HG03432 (cell line): ENCODE results near the gene F10.
"Not testable (repeated sequence)": the region's sequence is repeated elsewhere in the genome, so short reads cannot be mapped to it uniquely, and the experiment has no call there.

Experiments
- ATAC-seq: cut with Tn5 transposase; IDR thresholded peaks from one replicate; pipeline ENCODE4 v1.9.1; 2021; ENCODE audit warnings: mild to moderate bottlenecking, moderate library complexity; ENCODE audit not compliant: unreplicated experiment

F10 gene

DNA sequence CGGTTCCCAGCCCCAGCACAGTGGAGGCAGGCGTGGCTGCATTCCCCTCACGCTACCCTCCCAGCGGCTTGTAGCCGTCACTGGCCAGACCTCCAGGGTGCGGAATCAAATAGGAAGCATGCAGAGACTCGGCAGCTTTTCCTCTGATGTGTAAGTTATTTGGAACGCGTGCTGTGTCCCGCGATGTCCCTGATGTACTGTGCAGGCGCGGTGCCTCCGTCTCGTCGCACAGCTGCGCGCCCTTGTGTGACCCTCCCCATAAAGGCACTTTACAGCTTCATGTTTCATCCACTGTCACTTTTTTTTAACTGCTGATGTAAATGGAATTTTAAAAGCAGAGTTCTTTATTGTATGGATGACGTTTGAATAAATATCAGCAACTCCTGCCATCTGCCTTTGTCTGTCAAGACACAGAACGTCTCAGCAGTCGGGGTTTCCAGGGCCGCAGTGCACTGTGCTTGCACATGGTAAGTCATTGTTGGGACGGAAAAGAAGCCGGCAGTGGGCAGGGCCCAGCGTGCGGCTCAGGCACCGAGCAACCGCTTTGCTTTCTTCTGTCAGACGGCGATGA is 24.4 kb upstream of the F10 start:
- ATAC-seq: no peak

DNA sequence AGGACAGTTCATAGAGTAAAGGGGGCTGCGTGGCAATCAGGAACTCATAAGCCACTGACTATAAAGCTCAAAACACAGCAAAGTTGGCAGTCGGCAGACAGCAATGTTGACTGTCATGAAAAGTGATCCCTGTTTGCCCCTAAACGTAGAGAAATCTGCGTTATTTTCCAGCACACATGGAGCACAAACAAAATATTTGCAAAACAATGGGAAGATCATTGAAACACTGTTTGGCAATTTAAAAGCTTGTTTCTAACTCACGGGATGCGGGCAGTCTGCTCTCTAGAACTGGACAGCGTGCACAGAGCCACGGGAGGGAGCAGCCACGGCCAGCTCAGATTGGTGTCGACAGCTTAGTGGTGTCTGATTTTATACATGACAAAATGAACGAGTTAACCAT is 23.5 kb upstream of the F10 start:
- no peak for ATAC-seq

DNA sequence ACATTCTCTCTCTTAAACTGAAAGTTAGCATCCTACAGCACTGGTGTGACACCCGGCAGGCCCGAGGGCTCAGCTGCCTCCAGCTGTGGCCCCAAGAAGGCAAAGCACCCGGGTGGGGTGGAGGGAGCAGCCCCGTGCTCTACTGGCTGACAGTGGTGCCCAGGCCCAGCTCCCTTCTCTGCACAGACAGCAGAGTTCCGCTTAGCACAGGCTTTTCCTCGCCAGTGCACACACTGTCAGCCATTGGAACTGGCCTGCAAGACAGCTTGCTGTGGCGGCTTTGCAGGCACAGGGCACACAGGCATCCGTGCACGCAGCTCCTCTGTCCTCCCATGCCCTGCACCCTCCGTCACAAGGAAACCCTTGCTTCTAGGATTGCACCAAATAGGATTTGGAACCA is 20.3 kb upstream of the F10 start:
- ATAC-seq: not testable (repeated sequence)

DNA sequence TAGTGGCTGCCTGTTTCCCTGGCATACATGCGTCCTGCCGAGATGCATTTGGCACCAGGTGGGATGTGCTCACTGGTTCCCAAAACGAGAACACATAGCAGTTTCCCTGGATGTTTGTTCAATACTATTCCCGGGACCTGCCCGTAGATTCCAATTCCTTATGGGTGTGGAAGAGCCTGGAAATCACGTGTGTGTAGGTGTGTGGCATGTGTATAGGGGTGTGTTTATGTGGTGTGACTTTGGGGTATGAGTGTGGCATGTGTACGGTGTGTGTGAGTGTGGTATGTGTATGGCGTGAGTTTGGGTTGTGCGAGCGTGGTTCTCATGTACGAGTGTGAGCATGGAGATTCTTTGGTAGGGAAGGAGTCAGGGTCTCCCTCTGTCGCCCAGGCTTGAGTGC is 19.9 kb upstream of the F10 start:
- no peak for ATAC-seq

DNA sequence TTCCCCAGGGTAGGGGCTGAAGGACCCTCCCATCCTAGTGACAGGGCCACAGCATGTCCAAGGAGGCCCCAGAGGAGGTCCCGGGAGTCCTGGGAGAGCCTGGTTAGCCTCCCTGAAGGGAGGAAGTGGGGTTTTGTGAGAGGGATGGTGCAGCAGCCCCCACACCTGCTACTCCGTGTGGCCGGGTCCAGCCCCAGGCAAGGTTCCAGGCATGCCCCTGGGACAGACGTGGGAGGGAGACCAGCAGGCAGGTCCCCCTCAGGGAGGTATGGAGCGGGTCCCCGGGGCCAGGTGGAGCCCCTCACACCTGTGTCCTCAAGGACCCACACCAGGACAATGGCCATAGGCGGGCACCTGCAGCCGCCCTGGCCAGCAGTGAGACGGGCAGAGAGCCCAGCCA is 19.0 kb upstream of the F10 start:
- no peak for ATAC-seq

DNA sequence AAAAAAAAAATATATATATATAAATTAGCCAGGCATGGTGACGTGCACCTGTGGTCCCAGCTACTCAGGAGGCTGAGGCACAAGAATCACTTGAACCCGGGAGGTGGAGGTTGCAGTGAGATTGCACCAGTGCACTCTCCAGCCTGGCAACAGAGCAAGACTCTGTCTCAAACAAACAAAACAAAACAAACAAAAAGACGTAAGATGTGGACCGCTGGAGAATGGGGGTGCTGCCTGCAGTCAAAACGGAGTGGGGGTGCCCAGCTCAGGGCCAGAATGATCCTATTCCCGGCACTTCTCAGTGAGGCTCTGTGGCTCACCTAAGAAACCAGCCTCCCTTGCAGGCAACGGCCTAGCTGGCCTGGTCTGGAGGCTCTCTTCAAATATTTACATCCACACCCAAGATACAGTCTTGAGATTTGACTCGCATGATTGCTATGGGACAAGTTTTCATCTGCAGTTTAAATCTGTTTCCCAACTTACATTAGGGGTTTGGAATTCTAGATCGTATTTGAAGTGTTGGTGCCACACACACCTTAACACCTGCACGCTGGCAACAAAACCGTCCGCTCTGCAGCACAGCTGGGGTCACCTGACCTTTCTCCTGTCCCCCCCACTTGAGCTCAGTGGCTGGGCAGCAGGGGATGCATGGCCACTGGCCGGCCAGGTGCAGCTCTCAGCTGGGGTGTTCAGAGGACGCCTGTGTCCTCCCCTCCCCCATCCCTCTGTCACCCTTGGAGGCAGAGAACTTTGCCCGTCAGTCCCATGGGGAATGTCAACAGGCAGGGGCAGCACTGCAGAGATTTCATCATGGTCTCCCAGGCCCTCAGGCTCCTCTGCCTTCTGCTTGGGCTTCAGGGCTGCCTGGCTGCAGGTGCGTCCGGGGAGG is 17.3 kb upstream of the F10 start, which contains the start of gene F7:
Gene F7, plus strand, starts transcription at position 760 of the 889 bp plus-strand sequence. Its CDS starts 51 bp downstream, at position 811.
- ATAC-seq: no peak

DNA sequence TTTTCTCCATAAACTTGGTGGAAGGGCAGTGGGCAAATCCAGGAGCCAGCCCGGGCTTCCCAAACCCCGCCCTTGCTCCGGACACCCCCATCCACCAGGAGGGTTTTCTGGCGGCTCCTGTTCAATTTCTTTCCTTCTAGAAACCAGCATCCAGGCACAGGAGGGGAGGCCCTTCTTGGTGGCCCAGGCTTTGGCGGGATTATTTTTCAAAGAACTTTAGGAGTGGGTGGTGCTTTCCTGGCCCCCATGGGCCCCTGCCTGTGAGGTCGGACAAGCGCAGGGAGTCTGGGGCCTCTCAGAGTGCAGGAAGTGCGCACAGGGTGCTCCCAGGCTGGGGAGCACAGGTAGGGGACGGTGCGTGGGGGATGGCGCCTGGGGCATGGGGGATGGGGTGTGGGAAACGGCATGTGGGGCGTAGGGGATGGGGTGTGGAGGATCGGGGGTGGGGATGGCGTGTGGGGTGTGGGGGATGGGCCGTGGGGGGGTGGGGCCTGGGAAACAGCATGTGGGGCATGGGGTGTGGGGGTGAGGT is 16.6 kb upstream of the F10 start:
- ATAC-seq: no peak

DNA sequence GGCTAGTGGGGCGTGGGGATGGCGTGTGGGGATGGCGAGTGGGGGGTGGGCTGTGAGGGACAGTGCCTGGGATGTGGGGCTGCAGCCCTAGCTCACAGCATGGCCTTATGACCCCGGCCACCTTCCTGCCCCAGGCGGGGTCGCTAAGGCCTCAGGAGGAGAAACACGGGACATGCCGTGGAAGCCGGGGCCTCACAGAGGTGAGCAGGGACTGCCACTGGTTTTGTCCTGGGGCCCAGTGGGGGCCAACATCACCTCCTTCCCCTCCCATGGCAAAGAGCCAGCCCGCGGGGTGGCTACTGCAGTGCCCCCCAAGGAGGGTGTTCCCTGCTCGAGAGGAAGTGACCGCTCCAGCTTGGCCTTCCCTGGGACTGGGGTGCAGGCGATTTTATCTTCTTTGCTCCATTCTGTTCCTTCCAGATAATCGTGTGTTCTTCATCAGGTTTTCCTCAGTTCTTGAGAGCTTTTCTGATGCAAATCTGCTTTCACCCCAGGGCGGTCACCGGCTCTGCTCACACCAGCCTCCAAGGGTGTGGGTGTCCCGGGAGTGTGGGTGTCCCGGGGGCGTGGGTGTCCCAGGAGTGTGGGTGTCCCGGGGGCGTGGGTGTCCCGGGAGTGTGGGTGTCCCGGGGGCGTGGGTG is 15.8 kb upstream of the F10 start:
- no peak for ATAC-seq

DNA sequence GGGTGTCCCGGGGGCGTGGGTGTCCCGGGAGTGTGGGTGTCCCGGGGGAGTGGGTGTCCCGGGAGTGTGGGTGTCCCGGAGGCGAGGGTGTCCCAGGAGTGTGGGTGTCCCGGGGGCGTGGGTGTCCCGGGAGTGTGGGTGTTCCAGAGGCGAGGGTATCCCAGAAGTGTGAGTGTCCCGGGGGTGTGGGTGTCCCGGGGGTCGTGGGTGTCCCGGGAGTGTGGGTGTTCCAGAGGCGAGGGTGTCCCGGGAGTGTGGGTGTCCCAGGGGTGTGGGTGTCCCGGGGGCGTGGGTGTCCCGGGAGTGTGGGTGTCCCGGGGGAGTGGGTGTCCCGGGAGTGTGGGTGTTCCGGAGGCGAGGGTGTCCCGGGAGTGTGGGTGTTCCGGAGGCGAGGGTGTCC is 14.1 kb upstream of the F10 start:
- not testable (repeated sequence) for ATAC-seq

DNA sequence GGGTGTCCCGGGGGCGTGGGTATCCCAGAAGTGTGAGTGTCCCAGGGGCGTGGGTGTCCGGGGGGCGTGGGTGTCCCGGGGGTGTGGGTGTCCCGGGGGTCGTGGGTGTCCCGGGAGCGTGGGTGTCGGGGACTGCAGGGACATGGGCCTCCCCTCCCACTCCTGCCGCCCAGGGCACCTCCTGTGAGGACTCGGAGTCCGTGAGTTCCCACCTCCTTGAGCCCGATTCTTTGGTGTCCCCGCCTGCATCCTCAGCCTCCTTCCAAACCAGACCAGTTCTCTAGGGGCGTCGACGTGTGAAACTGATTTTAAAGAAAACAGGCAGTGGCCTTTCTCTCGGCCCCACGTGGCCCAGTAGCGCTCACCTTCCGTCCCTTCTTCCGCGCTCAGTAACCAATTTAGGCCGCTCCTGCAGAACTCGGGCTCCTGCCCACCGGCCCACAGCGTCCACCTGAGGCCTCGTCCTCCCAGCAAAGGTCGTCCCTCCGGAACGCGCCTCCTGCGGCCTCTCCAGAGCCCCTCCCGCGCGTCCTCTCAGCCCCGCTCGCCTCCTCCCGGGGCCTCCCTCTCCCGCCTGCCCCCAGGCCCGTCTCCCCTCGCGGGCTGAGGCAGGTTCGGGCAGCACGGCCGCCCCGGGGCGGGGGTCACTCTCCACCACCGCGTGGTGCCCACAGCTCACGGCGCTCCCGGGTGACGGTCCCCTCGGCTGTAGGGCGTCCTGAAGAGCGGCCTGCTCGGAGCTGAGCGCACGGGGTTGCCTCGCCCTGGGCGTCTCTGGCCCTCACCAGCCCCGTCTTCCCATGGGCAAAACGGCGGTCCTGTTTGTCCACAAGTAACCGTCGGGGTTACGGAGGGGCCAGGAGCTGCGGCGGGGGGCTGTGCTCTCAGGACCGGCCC is 13.2 kb upstream of the F10 start:
- ATAC-seq: no peak

DNA sequence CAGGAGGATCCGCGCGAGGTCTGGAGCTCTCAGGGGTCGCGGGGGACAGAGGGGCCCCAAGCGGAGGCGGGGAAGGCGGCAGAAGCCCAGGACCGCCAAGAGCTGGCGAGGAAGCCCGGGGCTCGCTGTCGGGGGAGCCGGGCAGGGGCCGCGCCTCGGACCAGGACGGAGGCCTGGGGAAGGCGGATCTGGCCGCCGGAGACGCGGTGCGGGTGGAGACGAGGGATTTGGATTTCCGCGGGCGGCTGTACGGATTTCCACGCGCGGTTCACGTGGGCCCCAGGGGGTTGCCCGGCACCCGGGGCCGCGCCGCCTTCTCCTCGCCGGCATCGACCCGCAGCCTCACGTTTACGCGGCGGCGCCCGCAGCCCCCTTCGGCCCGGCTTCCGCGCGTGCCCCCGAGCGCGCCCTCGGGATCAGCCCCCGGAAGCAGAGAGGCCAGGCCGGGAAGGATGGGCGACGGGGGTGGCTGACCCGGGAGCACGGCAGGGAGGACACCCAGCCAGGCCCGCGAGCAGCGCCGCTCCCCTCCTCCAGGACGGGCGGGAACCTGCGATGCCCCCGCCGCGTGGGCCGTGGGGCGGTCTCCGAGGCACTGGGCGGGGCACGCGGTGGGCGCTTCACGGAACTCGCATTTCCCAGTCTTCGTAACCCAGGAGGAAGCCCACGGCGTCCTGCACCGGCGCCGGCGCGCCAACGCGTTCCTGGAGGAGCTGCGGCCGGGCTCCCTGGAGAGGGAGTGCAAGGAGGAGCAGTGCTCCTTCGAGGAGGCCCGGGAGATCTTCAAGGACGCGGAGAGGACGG is 12.3 kb upstream of the F10 start:
- no peak for ATAC-seq

DNA sequence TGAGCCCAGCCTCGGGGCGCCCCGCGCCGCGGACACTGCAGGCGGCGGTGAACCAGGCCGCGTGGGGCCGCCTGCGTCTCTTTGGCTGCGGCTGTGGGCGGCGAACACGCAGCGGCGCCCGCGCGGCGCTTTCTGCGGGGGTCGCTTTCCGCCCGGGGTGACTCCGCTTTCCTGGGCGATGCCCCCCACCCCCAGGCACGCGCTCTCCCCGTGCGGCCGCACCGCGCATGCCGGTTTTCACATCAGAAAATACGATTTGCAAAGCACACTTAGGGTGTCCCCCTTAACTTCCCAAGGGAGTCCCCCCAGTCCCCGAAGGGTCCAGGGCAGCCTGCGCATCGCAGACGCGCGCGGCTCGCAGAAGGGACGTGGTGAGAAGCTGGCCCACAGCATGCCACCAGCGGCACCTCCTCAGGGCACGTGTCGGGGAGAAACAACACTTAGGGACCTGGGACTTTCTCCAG is 11.7 kb upstream of the F10 start:
- no peak for ATAC-seq

DNA sequence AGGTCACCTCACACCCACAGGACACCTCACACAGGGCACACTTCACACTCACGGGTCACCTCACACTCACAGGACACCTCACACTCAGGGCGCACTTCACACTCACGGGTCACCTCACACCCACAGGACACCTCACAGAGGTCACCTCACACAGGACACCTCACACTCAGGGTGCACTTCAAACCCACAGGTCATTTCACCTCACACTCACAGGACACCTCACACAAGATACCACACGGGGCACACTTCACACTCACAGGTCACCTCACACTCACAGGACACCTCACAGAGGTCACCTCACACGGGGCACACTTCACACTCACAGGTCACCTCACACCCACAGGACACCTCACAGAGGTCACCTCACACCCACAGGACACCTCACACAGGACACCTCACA is 10.8 kb upstream of the F10 start:
- not testable (repeated sequence) for ATAC-seq

DNA sequence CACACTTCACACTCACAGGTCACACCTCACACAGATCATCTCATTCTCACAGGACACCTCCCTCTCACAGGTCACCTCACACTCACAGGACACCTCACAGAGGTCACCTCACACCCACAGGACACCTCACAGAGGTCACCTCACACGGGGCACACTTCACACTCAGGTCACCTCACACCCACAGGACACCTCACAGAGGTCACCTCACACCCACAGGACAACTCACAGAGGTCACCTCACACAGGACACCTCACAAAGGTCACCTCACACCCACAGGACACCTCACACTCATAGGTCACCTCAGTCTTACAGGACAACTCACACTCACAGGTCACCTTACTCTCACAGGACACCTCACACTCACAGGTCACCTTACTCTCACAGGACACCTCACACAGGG is 10.1 kb upstream of the F10 start:
- ATAC-seq: not testable (repeated sequence)

DNA sequence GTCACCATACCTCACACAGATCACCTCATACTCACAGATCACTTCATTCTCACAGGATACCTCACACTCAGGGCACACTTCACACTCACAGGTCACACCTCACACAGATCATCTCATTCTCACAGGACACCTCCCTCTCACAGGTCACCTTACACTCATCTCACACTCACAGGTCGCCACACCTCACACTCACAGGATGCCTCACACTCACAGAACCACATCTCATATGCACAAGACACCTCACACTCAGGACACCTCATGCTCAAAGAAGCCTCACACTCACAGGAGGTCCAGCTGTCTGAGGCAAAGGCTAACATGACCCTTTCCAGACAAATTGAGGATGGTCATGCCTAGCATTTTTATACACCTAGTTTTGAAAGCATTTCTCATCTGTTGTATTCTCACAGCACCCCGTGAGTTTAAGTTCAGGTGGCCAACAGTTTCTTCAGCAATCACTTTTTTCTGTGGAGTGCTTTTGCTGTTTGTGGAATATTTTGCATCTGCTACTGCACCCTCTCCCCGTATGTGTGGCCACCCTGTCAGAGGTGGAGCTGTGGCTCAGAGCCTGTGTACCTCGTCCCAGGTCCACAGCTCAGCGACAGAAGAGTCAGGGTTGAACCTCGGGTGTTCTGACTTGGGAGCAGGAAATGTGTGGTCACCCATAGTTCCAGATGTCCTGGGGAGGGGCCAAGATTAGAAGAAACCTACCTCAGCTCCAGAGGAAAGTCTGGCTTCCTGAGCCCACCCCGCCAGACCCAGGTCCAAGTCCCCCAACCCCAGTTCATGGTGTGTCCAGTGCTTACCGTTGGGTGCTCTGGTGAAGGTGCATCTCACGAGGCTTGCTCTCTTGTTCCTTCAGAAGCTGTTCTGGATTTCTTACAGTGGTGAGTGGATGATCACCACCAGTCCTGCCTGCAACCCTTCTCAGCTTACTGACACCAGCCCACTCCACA is 9.4 kb upstream of the F10 start:
- ATAC-seq: no peak

DNA sequence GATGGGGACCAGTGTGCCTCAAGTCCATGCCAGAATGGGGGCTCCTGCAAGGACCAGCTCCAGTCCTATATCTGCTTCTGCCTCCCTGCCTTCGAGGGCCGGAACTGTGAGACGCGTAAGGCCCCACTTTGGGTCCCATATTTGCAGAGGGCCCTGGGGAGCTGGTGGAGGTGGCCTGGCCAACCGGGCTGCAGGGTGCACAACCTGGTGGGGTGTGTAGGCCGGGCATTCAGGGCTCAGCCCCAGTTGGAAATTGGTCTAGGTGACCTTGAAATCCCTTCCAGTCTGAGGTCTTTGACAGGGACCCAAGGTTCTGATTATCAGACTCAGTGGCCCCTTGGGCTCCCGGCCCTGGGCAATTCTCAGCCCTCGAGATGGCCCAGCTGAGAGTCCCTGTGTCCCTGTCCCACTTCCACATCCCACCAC is 8.7 kb upstream of the F10 start:
- ATAC-seq: no peak

DNA sequence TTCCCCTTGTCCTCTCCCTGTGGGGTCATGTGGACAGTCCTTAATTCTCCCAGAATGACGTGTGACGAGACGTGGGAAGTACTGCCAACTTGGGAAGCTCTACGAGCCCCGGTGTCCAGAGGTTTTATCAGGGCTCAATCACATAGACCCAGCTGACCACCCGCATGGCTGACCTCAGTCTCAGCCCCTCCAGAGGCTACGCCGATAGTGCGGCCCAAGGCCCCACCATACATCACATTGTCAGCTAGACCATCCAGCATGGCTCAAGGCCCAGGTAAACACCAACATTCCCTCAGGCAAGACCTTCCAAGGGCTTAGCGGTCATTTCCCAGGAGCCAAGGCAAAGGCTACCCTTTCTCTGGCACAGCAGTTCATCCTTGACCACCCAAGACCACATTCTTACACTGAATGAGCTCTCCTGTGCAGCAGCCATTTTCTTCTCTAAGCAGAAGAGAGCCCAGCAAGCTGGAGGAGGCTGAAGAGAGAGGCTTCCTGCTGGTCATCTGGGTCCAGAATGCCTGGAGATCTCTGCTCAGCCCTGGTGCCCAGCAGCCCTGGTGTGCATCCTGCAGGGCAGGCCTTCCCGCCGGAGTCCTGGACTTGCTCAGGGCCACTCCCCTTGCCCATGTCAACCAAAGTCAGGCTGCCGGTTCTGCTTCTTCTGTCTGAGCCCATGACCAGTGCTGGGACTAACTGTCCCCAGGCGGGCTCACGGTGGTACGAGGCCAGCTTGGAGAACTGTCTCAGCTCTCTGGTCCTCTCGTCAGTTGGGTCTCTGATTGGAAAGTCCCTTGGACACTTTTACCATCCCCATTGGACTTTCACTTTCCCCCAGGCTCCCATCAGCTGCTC is 7.9 kb upstream of the F10 start:
- ATAC-seq: no peak
